ENCODE results near the gene RNF32. TPM values are rescaled to one million over a fixed set of nuclear protein-coding genes. Genes with fewer than 3 reads are reported as not detected.
"Not testable (repeated sequence)": the region's sequence is repeated elsewhere in the genome, so short reads cannot be mapped to it uniquely, and the experiment has no call there.

RNF32 gene
- total RNA-seq, 2 experiments from 2014 or later = 1.4 to 2.6 TPM

GRCh38 chr7:156673902-156674301 lies 33.3 kb downstream of the RNF32 start:
- intact Hi-C loops (cut with micrococcal nuclease) = no loop called here
- CTCF ChIA-PET = interaction anchor here (0.7 kb wide), 1 partner anchor 814 kb away, joined by 3 read pairs; no protein-coding TSS in a partner anchor
- Mint-ChIP-seq H3K27ac (no peak overlapping the region), H3K4me3 (no peak overlapping the region), H3K36me3 (peaks cover 11% of the 10 kb centered on the region), H3K27me3 (no peaks in the 10 kb centered on the region), H3K4me1 (ENCODE audit: low read depth) (no peaks in the 10 kb centered on the region), H3K9me3 (no peaks in the 10 kb centered on the region)
- no peak for DNase-seq
- POLR2A ChIA-PET = no interaction called here

- intact Hi-C loops (cut with micrococcal nuclease) = no loop called here
- no peak overlapping the region for H3K27ac Mint-ChIP-seq
- no peaks in the 10 kb centered on the region for H3K4me1 Mint-ChIP-seq (ENCODE audit: low read depth)
- ChIA-PET CTCF (no interaction called here), POLR2A (no interaction called here)
- no peaks in the 10 kb centered on the region for H3K27me3 Mint-ChIP-seq
- no peak for DNase-seq
- H3K9me3 Mint-ChIP-seq = no peaks in the 10 kb centered on the region
- no peak overlapping the region for H3K4me3 Mint-ChIP-seq
- H3K36me3 Mint-ChIP-seq = peaks cover 15% of the 10 kb centered on the region
These were observed 35.1 kb downstream of the RNF32 start for GRCh38 chr7:156675721-156676120.

GRCh38 chr7:156676263-156676662 lies 35.7 kb downstream of the RNF32 start:
- Mint-ChIP-seq H3K36me3 (peaks cover 14% of the 10 kb centered on the region), H3K27ac (no peak overlapping the region), H3K4me3 (no peak overlapping the region), H3K9me3 (no peaks in the 10 kb centered on the region), H3K27me3 (no peaks in the 10 kb centered on the region), H3K4me1 (ENCODE audit: low read depth) (no peaks in the 10 kb centered on the region)
- POLR2A ChIA-PET = no interaction called here
- CTCF ChIA-PET = interaction anchor here (1.0 kb wide), 1 partner anchor 11 kb away, joined by 3 read pairs; no protein-coding TSS in a partner anchor
- no peak for DNase-seq
- intact Hi-C loops (cut with micrococcal nuclease) = no loop called here

- Mint-ChIP-seq H3K27ac (no peak overlapping the region), H3K4me1 (ENCODE audit: low read depth) (no peaks in the 10 kb centered on the region), H3K4me3 (no peak overlapping the region), H3K36me3 (peaks cover 19% of the 10 kb centered on the region), H3K27me3 (no peaks in the 10 kb centered on the region), H3K9me3 (no peaks in the 10 kb centered on the region)
- ChIA-PET POLR2A (no interaction called here), CTCF (no interaction called here)
- DNase-seq = no peak
- intact Hi-C loops (cut with micrococcal nuclease) = no loop called here
These were observed 36.9 kb downstream of the RNF32 start for GRCh38 chr7:156677374-156678054.

GRCh38 chr7:156680281-156680680 lies 39.7 kb downstream of the RNF32 start:
- Mint-ChIP-seq H3K4me3 (no peak overlapping the region), H3K27ac (no peak overlapping the region), H3K9me3 (no peaks in the 10 kb centered on the region), H3K4me1 (ENCODE audit: low read depth) (no peaks in the 10 kb centered on the region), H3K36me3 (peaks cover 28% of the 10 kb centered on the region), H3K27me3 (no peaks in the 10 kb centered on the region)
- ChIA-PET CTCF (no interaction called here), POLR2A (no interaction called here)
- intact Hi-C loops (cut with micrococcal nuclease) = no loop called here
- no peak for DNase-seq

- Mint-ChIP-seq H3K9me3 (no peaks in the 10 kb centered on the region), H3K4me1 (ENCODE audit: low read depth) (no peaks in the 10 kb centered on the region), H3K36me3 (peaks cover 21% of the 10 kb centered on the region), H3K27me3 (no peaks in the 10 kb centered on the region), H3K27ac (no peak overlapping the region), H3K4me3 (no peak overlapping the region)
- CTCF ChIA-PET = no interaction called here
- intact Hi-C loops (cut with micrococcal nuclease) = no loop called here
- POLR2A ChIA-PET = no interaction called here
- no peak for DNase-seq
These were observed 42.4 kb downstream of the RNF32 start for GRCh38 chr7:156682928-156683327.

GRCh38 chr7:156684251-156684650 lies 43.7 kb downstream of the RNF32 start:
- H3K4me1 Mint-ChIP-seq (ENCODE audit: low read depth) = no peaks in the 10 kb centered on the region
- POLR2A ChIA-PET = no interaction called here
- peaks cover 20% of the 10 kb centered on the region for H3K36me3 Mint-ChIP-seq
- H3K27ac Mint-ChIP-seq = no peak overlapping the region
- intact Hi-C loops (cut with micrococcal nuclease) = no loop called here
- H3K4me3 Mint-ChIP-seq = no peak overlapping the region
- no peaks in the 10 kb centered on the region for H3K27me3 Mint-ChIP-seq
- DNase-seq = no peak
- CTCF ChIA-PET = no interaction called here
- no peaks in the 10 kb centered on the region for H3K9me3 Mint-ChIP-seq

- H3K27me3 Mint-ChIP-seq = no peaks in the 10 kb centered on the region
- no peak overlapping the region for H3K4me3 Mint-ChIP-seq
- H3K9me3 Mint-ChIP-seq = no peaks in the 10 kb centered on the region
- H3K36me3 Mint-ChIP-seq = peaks cover 17% of the 10 kb centered on the region
- intact Hi-C loops (cut with micrococcal nuclease) = no loop called here
- CTCF ChIA-PET = no interaction called here
- H3K27ac Mint-ChIP-seq = no peak overlapping the region
- POLR2A ChIA-PET = no interaction called here
- DNase-seq = no peak
- no peaks in the 10 kb centered on the region for H3K4me1 Mint-ChIP-seq (ENCODE audit: low read depth)
These were observed 44.1 kb downstream of the RNF32 start for GRCh38 chr7:156684661-156685060.

GRCh38 chr7:156691764-156692163 lies 51.2 kb downstream of the RNF32 start:
- Mint-ChIP-seq H3K9me3 (peaks cover 15% of the 10 kb centered on the region), H3K27me3 (no peaks in the 10 kb centered on the region), H3K27ac (no peak overlapping the region), H3K36me3 (peaks cover 18% of the 10 kb centered on the region), H3K4me1 (ENCODE audit: low read depth) (no peaks in the 10 kb centered on the region), H3K4me3 (no peak overlapping the region)
- intact Hi-C loops (cut with micrococcal nuclease) = no loop called here
- ChIA-PET POLR2A (no interaction called here), CTCF (no interaction called here)
- DNase-seq = no peak

GRCh38 chr7:156692849-156693248 lies 52.3 kb downstream of the RNF32 start:
- no peak overlapping the region for H3K4me3 Mint-ChIP-seq
- peaks cover 29% of the 10 kb centered on the region for H3K36me3 Mint-ChIP-seq
- POLR2A ChIA-PET = no interaction called here
- no peak overlapping the region for H3K27ac Mint-ChIP-seq
- no peaks in the 10 kb centered on the region for H3K27me3 Mint-ChIP-seq
- DNase-seq = no peak
- intact Hi-C loops (cut with micrococcal nuclease) = no loop called here
- peaks cover 26% of the 10 kb centered on the region for H3K9me3 Mint-ChIP-seq
- CTCF ChIA-PET = no interaction called here
- H3K4me1 Mint-ChIP-seq (ENCODE audit: low read depth) = no peaks in the 10 kb centered on the region

GRCh38 chr7:156693627-156694026 lies 53.1 kb downstream of the RNF32 start:
- Mint-ChIP-seq H3K27ac (no peak overlapping the region), H3K27me3 (no peaks in the 10 kb centered on the region), H3K36me3 (peaks cover 37% of the 10 kb centered on the region), H3K4me1 (ENCODE audit: low read depth) (no peaks in the 10 kb centered on the region), H3K4me3 (no peak overlapping the region), H3K9me3 (peaks cover 32% of the 10 kb centered on the region)
- intact Hi-C loops (cut with micrococcal nuclease) = no loop called here
- no peak for DNase-seq
- ChIA-PET POLR2A (no interaction called here), CTCF (no interaction called here)

- POLR2A ChIA-PET; H3K27me3 Mint-ChIP-seq; H3K4me1 Mint-ChIP-seq (ENCODE audit: low read depth); H3K27ac Mint-ChIP-seq; CTCF ChIA-PET; DNase-seq; intact Hi-C loops (cut with micrococcal nuclease); H3K4me3 Mint-ChIP-seq: not testable (repeated sequence)
- Mint-ChIP-seq H3K9me3 (peaks cover 48% of the 10 kb centered on the region), H3K36me3 (peaks cover 57% of the 10 kb centered on the region)
These were observed 56.7 kb downstream of the RNF32 start for GRCh38 chr7:156697283-156697682.

- CTCF ChIA-PET; H3K27me3 Mint-ChIP-seq; POLR2A ChIA-PET; DNase-seq; intact Hi-C loops (cut with micrococcal nuclease); H3K4me3 Mint-ChIP-seq; H3K27ac Mint-ChIP-seq; H3K4me1 Mint-ChIP-seq (ENCODE audit: low read depth): not testable (repeated sequence)
- H3K9me3 Mint-ChIP-seq = peaks cover 45% of the 10 kb centered on the region
- H3K36me3 Mint-ChIP-seq = peaks cover 57% of the 10 kb centered on the region
These were observed 57.9 kb downstream of the RNF32 start for GRCh38 chr7:156698512-156698911.

Measured in activated CD4-positive, alpha-beta memory T cell treated with anti-CD3 and anti-CD28 coated beads for 36 hours (primary cell).